ENCODE results near the gene TCEAL6.
A peak's percentile ranks its signal among the peaks of the same experiment; 100 is the strongest.
"Not testable (repeated sequence)": the region's sequence is repeated elsewhere in the genome, so short reads cannot be mapped to it uniquely, and the experiment has no call there.

Gene TCEAL6

GRCh38 chrX:102142274-102142673, at the start of gene TCEAL6:
Gene TCEAL6, minus strand, starts transcription at chrX:102142481.
- not testable (repeated sequence) for DNase-seq

- no peak for DNase-seq
Measured at GRCh38 chrX:102185967-102186720, 43.9 kb upstream of the TCEAL6 start.

GRCh38 chrX:102155806-102156179, 13.5 kb upstream of the TCEAL6 start, which contains the start of gene BEX5:
Gene BEX5, minus strand, starts transcription at chrX:102155977. Its CDS starts 1,712 bp downstream, at chrX:102154265.
- DNase-seq, result peak; percentile 78 to 90

GRCh38 chrX:102154900-102155805, 12.9 kb upstream of the TCEAL6 start:
- peak; percentile 2 to 50 for DNase-seq

GRCh38 chrX:102154218-102154860, 12.1 kb upstream of the TCEAL6 start:
- peak; percentile 18 to 69 for DNase-seq

- DNase-seq, result not testable (repeated sequence)
Measured at GRCh38 chrX:102141631-102142030, 650 bp downstream of the TCEAL6 start.

- DNase-seq, result not testable (repeated sequence)
Measured at GRCh38 chrX:102140876-102141275, 1.4 kb downstream of the TCEAL6 start.

GRCh38 chrX:102138064-102138463, 4.2 kb downstream of the TCEAL6 start:
- no peak for DNase-seq

GRCh38 chrX:102129473-102129872, 12.8 kb downstream of the TCEAL6 start:
- DNase-seq, result peak; percentile 22 to 51

GRCh38 chrX:102126863-102127262, 15.4 kb downstream of the TCEAL6 start:
- no peak for DNase-seq

GRCh38 chrX:102126080-102126818, 16.0 kb downstream of the TCEAL6 start:
- not testable (repeated sequence) for DNase-seq

- peak in 1 of 2 experiments; percentile 53 for DNase-seq
Measured at GRCh38 chrX:102125436-102125835, 16.8 kb downstream of the TCEAL6 start, which contains the start of gene TCEAL2. Gene TCEAL2, plus strand, starts transcription at chrX:102125679. Its CDS starts 1,152 bp downstream, at chrX:102126831.

GRCh38 chrX:102125014-102125413, 17.3 kb downstream of the TCEAL6 start:
- DNase-seq, result not testable (repeated sequence)

GRCh38 chrX:102115748-102116147, 26.5 kb downstream of the TCEAL6 start:
- no peak for DNase-seq

GRCh38 chrX:102113367-102113766, 28.9 kb downstream of the TCEAL6 start:
- no peak for DNase-seq
